WTC11 (cell line): ENCODE data around the gene OVOL1. TPM values are rescaled to one million over a fixed set of nuclear protein-coding genes. Genes with fewer than 3 reads are reported as not detected.
A peak's percentile ranks its signal among the peaks of the same experiment; 100 is the strongest.

Experiments
- ATAC-seq: fragments of 200-7000 bp; cut with Tn5 transposase; 2 replicates; pipeline ENCODE4 v1.10.0; 2021; ENCODE audit warnings: mild to moderate bottlenecking, moderate library complexity
- CTCF ChIA-PET: fragments of 300-600 bp; sonication (Branson Sonifier 250); formaldehyde crosslinking; loops from one replicate; lab custom pipeline; 2021; ENCODE audit warnings: antibody characterized with exemption; lab: Charles Lee
- POLR2A ChIA-PET: fragments of 350-600 bp; sonication (Branson Sonifier 250); formaldehyde crosslinking; loops from one replicate; lab custom pipeline; 2021; ENCODE audit warnings: antibody characterized with exemption; lab: Charles Lee
- DNase-seq: peaks from one replicate; pipeline ENCODE4 v3.0.0; 2021; ENCODE audit warnings: low spot score
- H3K27ac Mint-ChIP-seq: 2 replicates; pipeline ENCODE4 v1.8.0; 2021; ENCODE audit warnings: mixed read lengths
- H3K27me3 Mint-ChIP-seq: 2 replicates; pipeline ENCODE4 v1.8.0; 2021; ENCODE audit warnings: low read depth, mild to moderate bottlenecking, moderate library complexity, mixed read lengths
- H3K36me3 Mint-ChIP-seq: 2 replicates; pipeline ENCODE4 v1.8.0; 2021; ENCODE audit warnings: mixed read lengths
- H3K4me1 Mint-ChIP-seq: 2 replicates; pipeline ENCODE4 v1.8.0; 2022; ENCODE audit warnings: mixed read lengths
- H3K4me3 Mint-ChIP-seq: 2 replicates; pipeline ENCODE4 v1.8.0; 2021; ENCODE audit warnings: mild to moderate bottlenecking, moderate library complexity, mixed read lengths
- H3K9me3 Mint-ChIP-seq: 2 replicates; pipeline ENCODE4 v1.8.0; 2021; ENCODE audit warnings: mixed read lengths
- CREB1 ChIP-seq: sonication (generic); formaldehyde crosslinking; IDR thresholded peaks from 2 replicates; pipeline ENCODE4 v1.8.0; 2023; ENCODE audit warnings: mild to moderate bottlenecking, missing genetic modification reagents
- NR1H2 ChIP-seq: sonication (generic); formaldehyde crosslinking; IDR thresholded peaks from 2 replicates; pipeline ENCODE4 v1.9.0; 2021; ENCODE audit warnings: mild to moderate bottlenecking, moderate library complexity, missing genetic modification reagents
- total RNA-seq: library from RNA; stranded (reverse); gene quantifications from 3 replicates; pipeline ENCODE4 v1.2.3, GENCODE V29; 2021
- TF ChIP-seq, protein P1 (sequence below): sonication (generic); formaldehyde crosslinking; IDR thresholded peaks from 2 replicates; pipeline ENCODE4 v1.8.1; 2023; ENCODE audit warnings: mild to moderate bottlenecking, missing genetic modification reagents, borderline replicate concordance
- TF ChIP-seq, protein P2 (sequence below): sonication (generic); formaldehyde crosslinking; IDR thresholded peaks from 2 replicates; pipeline ENCODE4 v1.8.0; 2023; ENCODE audit warnings: mild to moderate bottlenecking, missing genetic modification reagents
- TF ChIP-seq, protein P3 (sequence below): sonication (generic); formaldehyde crosslinking; IDR thresholded peaks from 2 replicates; pipeline ENCODE4 v1.8.0; 2022; ENCODE audit warnings: mild to moderate bottlenecking, missing genetic modification reagents
- TF ChIP-seq, protein P4 (sequence below): sonication (generic); formaldehyde crosslinking; conservative IDR thresholded peaks from 2 replicates; pipeline ENCODE4 v1.8.1; 2022; ENCODE audit warnings: mild to moderate bottlenecking, missing genetic modification reagents

Gene OVOL1
- total RNA-seq, 1 experiment from 2014 or later, result 6.8 TPM

DNA sequence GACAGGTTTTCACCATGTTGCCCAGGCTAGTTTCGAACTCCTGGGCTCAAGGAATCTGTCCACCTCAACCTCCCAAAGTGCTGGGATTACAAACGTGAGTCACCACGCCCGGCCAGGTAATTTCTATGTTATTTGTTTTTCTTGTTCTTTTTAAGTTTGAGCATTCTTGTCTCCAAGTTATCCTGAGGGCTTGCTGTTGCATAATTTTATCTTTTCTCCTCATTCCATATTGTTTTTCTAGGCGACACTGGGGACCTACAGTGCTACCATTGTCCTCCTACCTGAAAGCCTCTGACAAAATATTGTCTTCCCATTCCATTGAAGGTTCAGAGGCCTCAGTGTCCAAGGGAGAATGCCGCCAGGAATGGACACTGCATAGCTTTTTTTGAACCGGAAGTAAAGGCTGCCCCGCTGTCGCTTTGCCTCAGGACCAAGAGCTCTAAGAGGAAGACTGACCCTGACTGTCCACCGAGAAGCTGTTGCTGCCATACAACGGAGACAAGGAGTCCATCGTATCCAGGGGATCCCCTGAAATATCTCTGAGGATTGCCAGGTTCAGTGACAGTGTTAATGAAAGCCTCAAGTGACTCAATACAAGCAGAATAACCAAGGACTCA, 15.8 kb upstream of the OVOL1 start:
- peaks cover 8% of the 10 kb centered on the region; the same call in 1 of the 2 replicates for H3K9me3 Mint-ChIP-seq
- POLR2A ChIA-PET, result no interaction called here
- no peak for DNase-seq
- H3K36me3 Mint-ChIP-seq, result no peaks in the 10 kb centered on the region
- H3K27me3 Mint-ChIP-seq, result 0 out of 2 replicates have a peak, but pooled peaks cover 4% of the 10 kb centered on the region
- peak overlapping the region; percentile 32; the same call in 1 of the 2 replicates for H3K27ac Mint-ChIP-seq
- CTCF ChIA-PET, result interaction anchor here (0.6 to 2.8 kb wide), 10 partner anchors 9 to 1519 kb away, joined by 3 to 37 read pairs (median 5); partner anchors contain the start of genes AP5B1, MUS81 and RNASEH2C
- TF ChIP-seq, protein P1, sequence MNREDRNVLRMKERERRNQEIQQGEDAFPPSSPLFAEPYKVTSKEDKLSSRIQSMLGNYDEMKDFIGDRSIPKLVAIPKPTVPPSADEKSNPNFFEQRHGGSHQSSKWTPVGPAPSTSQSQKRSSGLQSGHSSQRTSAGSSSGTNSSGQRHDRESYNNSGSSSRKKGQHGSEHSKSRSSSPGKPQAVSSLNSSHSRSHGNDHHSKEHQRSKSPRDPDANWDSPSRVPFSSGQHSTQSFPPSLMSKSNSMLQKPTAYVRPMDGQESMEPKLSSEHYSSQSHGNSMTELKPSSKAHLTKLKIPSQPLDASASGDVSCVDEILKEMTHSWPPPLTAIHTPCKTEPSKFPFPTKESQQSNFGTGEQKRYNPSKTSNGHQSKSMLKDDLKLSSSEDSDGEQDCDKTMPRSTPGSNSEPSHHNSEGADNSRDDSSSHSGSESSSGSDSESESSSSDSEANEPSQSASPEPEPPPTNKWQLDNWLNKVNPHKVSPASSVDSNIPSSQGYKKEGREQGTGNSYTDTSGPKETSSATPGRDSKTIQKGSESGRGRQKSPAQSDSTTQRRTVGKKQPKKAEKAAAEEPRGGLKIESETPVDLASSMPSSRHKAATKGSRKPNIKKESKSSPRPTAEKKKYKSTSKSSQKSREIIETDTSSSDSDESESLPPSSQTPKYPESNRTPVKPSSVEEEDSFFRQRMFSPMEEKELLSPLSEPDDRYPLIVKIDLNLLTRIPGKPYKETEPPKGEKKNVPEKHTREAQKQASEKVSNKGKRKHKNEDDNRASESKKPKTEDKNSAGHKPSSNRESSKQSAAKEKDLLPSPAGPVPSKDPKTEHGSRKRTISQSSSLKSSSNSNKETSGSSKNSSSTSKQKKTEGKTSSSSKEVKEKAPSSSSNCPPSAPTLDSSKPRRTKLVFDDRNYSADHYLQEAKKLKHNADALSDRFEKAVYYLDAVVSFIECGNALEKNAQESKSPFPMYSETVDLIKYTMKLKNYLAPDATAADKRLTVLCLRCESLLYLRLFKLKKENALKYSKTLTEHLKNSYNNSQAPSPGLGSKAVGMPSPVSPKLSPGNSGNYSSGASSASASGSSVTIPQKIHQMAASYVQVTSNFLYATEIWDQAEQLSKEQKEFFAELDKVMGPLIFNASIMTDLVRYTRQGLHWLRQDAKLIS (CRISPR knock-in tag), result no peak
- TF ChIP-seq, protein P2, sequence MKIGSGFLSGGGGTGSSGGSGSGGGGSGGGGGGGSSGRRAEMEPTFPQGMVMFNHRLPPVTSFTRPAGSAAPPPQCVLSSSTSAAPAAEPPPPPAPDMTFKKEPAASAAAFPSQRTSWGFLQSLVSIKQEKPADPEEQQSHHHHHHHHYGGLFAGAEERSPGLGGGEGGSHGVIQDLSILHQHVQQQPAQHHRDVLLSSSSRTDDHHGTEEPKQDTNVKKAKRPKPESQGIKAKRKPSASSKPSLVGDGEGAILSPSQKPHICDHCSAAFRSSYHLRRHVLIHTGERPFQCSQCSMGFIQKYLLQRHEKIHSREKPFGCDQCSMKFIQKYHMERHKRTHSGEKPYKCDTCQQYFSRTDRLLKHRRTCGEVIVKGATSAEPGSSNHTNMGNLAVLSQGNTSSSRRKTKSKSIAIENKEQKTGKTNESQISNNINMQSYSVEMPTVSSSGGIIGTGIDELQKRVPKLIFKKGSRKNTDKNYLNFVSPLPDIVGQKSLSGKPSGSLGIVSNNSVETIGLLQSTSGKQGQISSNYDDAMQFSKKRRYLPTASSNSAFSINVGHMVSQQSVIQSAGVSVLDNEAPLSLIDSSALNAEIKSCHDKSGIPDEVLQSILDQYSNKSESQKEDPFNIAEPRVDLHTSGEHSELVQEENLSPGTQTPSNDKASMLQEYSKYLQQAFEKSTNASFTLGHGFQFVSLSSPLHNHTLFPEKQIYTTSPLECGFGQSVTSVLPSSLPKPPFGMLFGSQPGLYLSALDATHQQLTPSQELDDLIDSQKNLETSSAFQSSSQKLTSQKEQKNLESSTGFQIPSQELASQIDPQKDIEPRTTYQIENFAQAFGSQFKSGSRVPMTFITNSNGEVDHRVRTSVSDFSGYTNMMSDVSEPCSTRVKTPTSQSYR (CRISPR knock-in tag), result no peak
- TF ChIP-seq NR1H2 (CRISPR knock-in tag) (no peak), CREB1 (CRISPR knock-in tag) (no peak)
- TF ChIP-seq, protein P3, sequence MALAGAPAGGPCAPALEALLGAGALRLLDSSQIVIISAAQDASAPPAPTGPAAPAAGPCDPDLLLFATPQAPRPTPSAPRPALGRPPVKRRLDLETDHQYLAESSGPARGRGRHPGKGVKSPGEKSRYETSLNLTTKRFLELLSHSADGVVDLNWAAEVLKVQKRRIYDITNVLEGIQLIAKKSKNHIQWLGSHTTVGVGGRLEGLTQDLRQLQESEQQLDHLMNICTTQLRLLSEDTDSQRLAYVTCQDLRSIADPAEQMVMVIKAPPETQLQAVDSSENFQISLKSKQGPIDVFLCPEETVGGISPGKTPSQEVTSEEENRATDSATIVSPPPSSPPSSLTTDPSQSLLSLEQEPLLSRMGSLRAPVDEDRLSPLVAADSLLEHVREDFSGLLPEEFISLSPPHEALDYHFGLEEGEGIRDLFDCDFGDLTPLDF, result no peak
- TF ChIP-seq, all 79 proteins: peak for 0
- no peaks in the 10 kb centered on the region for H3K4me1 Mint-ChIP-seq
- ATAC-seq, result no peak
- H3K4me3 Mint-ChIP-seq, result no peak overlapping the region

DNA sequence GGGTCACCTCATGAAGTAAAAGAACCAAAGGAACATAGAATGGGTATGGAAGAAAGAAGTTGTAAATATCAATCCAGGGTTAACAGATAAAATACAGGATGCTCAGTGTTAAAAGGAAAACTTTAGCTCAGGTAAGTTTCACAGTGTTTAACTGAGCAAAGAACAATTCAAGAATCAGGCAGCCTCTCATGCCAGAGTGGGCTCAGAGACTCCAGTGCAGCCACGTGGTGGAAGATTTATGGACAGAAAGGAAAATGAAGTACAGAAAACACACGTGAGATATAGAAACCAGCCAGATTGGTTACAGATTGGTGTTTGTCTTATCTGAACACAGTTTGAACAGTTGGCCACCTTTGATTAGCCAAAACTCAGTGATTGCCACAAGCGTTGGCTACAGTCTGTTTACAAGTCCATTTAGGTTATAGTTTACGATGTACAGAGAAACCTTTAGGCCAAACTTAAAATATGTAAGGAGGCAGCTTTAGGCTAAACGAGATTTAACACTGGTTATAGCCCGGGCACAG, 15.2 kb upstream of the OVOL1 start:
- DNase-seq (no peak), ATAC-seq (no peak)
- peak overlapping the region; percentile 32; the same call in 1 of the 2 replicates for H3K27ac Mint-ChIP-seq
- ChIA-PET CTCF (interaction anchor here (0.7 to 2.8 kb wide), 3 partner anchors 9 to 113 kb away, joined by 3 to 37 read pairs (median 21); partner anchors contain the start of gene AP5B1), POLR2A (no interaction called here)
- peaks cover 8% of the 10 kb centered on the region; the same call in 1 of the 2 replicates for H3K9me3 Mint-ChIP-seq
- no peak overlapping the region for H3K4me3 Mint-ChIP-seq
- H3K36me3 Mint-ChIP-seq, result no peaks in the 10 kb centered on the region
- H3K27me3 Mint-ChIP-seq, result 0 out of 2 replicates have a peak, but pooled peaks cover 4% of the 10 kb centered on the region
- no peaks in the 10 kb centered on the region for H3K4me1 Mint-ChIP-seq
- TF ChIP-seq, protein P4, sequence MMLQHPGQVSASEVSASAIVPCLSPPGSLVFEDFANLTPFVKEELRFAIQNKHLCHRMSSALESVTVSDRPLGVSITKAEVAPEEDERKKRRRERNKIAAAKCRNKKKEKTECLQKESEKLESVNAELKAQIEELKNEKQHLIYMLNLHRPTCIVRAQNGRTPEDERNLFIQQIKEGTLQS (CRISPR knock-in tag), result no peak
- TF ChIP-seq, protein P2 (CRISPR knock-in tag), result no peak
